Tibial nerve (tissue), 4 donors: ENCODE results near the gene IGFBPL1. TPM values are rescaled to one million over a fixed set of nuclear protein-coding genes. Genes with fewer than 3 reads are reported as not detected.

Source experiments
- DNase-seq, 2 donors: peaks; one replicate each; pipeline ENCODE4 v3.0.0-alpha.2; 2019; ENCODE audit warnings: low spot score in 2 of 2
- H3K27ac ChIP-seq, 4 donors: fragments of 200-600 bp; sonication (generic) in 3 of 4; one replicate each; pipeline ENCODE4 v1.5.1; 2017 to 2019; ENCODE audit warnings: mild to moderate bottlenecking in 1 of 4
- H3K27me3 ChIP-seq, 2 donors: fragments of 200-600 bp; sonication (generic) in 1 of 2; one replicate each; pipeline versions ENCODE4 v1.5.1 to v1.6.0; 2017 to 2019
- H3K36me3 ChIP-seq, 3 donors: fragments of 200-600 bp; sonication (generic); one replicate each; pipeline ENCODE4 v1.5.1; 2018 to 2019
- H3K4me1 ChIP-seq, 4 donors: fragments of 200-600 bp; sonication (generic) in 3 of 4; one replicate each; pipeline ENCODE4 v1.5.1; 2017 to 2019
- H3K4me3 ChIP-seq, 4 donors: fragments of 200-600 bp; sonication (generic) in 3 of 4; one replicate each; pipeline ENCODE4 v1.5.1; 2017 to 2019; ENCODE audit warnings: mild to moderate bottlenecking in 1 of 4, moderate library complexity in 1 of 4
- H3K9me3 ChIP-seq, 4 donors: fragments of 200-600 bp; sonication (generic) in 3 of 4; one replicate each; pipeline ENCODE4 v1.5.1; 2017 to 2019
- EP300 ChIP-seq, 2 donors: sonication (generic); formaldehyde crosslinking; IDR thresholded peaks; one replicate each; pipeline ENCODE4 v1.6.1; 2017; ENCODE audit warnings: antibody characterized with exemption in 2 of 2, mild to moderate bottlenecking in 1 of 2
- POLR2A ChIP-seq, 2 donors: fragments of 450-650 bp; IDR thresholded peaks; one replicate each; pipeline ENCODE4 v1.6.1; 2017; ENCODE audit warnings: antibody characterized with exemption in 2 of 2, mild to moderate bottlenecking in 2 of 2, moderate library complexity in 2 of 2
- WGBS, 2 donors: methylation state at CpG; one replicate each; pipeline ENCODE4 v1.1.5; 2018; 5-methylcytosine and 5-hydroxymethylcytosine counted together
- total RNA-seq, 4 donors: library from RNA; depleted of rRNA; stranded (reverse); fragments of >200 nt; gene quantifications; one replicate each; pipeline ENCODE4 v1.1.0, GENCODE V29; 2016
- TF ChIP-seq, protein P1 (sequence below), 5 experiments: fragments of 200-600 bp in 3 of 5; fragments of 450-650 bp in 2 of 5; sonication (generic) in 3 of 5; IDR thresholded peaks; one replicate each; pipeline ENCODE4 v1.5.1; 2016 to 2019; ENCODE audit warnings: antibody characterized with exemption in 5 of 5, mild to moderate bottlenecking in 3 of 5, moderate library complexity in 2 of 5

Gene IGFBPL1
- total RNA-seq, 4 donors from 2014 or later: 0.60 TPM; not detected in 3

DNA sequence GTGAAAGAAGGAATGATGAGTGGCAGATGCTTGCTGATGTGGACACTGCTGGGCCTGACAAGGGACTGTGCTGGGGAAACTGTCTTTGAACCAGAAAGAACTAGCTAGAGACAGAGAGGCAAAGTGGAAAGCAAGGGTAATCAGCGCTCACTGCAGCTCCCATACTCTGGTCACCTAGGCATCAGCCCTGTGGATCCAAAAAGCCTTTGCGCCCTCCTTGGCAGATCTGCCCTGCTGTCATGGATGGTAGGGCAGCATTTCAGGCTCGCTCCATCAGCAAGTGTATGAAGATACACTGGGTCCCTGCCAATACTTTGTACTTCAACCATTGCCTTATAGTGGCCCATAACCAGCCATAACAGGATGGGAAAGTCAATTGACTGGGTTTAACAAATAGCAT, 38.4 kb downstream of the IGFBPL1 start:
- H3K27ac ChIP-seq: no peak overlapping the region
- no peak overlapping the region for H3K4me3 ChIP-seq
- H3K9me3 ChIP-seq: peaks cover 0 to 9% (median 0%) of the 10 kb centered on the region in 4 donors
- no peak for TF ChIP-seq EP300 (IDR thresholded peaks at IDR 0.05)
- TF ChIP-seq, protein P1, sequence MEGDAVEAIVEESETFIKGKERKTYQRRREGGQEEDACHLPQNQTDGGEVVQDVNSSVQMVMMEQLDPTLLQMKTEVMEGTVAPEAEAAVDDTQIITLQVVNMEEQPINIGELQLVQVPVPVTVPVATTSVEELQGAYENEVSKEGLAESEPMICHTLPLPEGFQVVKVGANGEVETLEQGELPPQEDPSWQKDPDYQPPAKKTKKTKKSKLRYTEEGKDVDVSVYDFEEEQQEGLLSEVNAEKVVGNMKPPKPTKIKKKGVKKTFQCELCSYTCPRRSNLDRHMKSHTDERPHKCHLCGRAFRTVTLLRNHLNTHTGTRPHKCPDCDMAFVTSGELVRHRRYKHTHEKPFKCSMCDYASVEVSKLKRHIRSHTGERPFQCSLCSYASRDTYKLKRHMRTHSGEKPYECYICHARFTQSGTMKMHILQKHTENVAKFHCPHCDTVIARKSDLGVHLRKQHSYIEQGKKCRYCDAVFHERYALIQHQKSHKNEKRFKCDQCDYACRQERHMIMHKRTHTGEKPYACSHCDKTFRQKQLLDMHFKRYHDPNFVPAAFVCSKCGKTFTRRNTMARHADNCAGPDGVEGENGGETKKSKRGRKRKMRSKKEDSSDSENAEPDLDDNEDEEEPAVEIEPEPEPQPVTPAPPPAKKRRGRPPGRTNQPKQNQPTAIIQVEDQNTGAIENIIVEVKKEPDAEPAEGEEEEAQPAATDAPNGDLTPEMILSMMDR (IDR thresholded peaks at IDR 0.05): no peak
- no peak for TF ChIP-seq POLR2A (IDR thresholded peaks at IDR 0.05)
- no peak for DNase-seq
- H3K4me1 ChIP-seq: peaks cover 0 to 14% (median 3%) of the 10 kb centered on the region in 4 donors
- H3K36me3 ChIP-seq: no peaks in the 10 kb centered on the region
- H3K27me3 ChIP-seq: no peaks in the 10 kb centered on the region
- 100% methylated on average over 3 of the region's 3 CpGs for WGBS, 2 donors

DNA sequence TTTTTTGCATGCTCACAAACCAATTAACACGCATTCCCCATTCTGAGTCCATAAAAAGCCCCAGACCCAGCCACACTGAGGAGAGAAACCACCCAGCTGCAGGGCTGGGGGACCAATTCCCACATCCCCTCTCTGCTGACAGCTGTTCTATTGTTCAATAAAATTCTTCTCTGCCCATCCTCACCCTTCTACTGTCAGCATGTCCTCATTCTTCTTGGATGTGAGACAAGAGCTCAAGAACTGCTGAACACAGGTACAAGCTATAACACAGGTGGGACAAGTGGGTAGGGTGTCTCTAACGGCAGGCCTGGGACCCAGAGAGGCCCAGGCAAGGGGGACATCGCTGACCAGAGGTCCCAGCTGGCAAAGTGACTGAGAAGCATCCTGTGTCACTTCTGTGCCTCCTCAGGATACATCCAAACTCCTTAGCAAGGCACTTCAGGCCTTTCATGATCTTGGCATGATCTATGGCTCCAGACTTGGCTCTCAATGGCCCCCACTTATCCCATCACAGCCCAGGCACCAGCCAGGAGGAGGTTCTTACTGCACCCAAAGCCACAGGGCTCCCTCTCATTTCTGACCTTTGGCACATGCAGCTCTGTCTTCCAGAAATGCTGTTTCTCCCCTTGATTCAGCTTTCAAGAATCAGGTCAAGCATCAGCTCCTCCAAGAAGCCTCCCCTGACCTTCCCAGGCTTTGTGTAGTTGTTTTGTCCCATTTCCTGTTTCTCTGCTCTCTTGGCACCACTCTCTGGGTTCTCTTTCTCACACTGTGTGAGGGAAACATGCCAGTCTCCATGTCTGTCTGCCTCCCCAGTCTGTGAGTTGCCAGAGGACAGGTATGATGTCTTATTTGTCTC, 39.0 kb downstream of the IGFBPL1 start:
- 81 to 90% methylated on average over 3 of the region's 3 CpGs for WGBS, 2 donors
- no peak overlapping the region for H3K27ac ChIP-seq
- H3K27me3 ChIP-seq: no peaks in the 10 kb centered on the region
- TF ChIP-seq, protein P1 (IDR thresholded peaks at IDR 0.05): no peak
- TF ChIP-seq EP300 (IDR thresholded peaks at IDR 0.05) (no peak), POLR2A (IDR thresholded peaks at IDR 0.05) (no peak)
- no peak overlapping the region for H3K4me3 ChIP-seq
- H3K9me3 ChIP-seq: peaks cover 0 to 9% (median 0%) of the 10 kb centered on the region in 4 donors
- DNase-seq: no peak
- no peaks in the 10 kb centered on the region for H3K36me3 ChIP-seq
- H3K4me1 ChIP-seq: peaks cover 0 to 14% (median 3%) of the 10 kb centered on the region in 4 donors

DNA sequence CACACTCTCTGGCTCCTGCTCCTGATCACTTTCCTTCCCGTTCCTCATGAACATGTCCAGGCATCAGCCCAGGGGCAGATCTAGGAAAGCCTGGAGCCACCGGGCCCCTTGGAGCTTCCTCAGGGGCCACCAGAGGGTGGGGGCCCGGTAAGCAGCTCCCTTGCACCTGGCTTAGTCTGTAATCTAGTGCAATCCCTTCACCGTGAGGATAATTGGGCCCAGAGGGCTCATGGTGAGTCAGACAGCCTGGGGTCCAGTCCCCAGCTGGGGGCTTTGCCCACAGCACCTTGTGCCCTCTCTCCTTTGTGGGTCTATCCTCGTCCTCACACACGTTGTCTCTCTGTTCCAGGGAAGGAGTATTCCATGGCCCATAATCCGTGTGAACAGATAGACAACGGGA, 42.1 kb downstream of the IGFBPL1 start:
- H3K27ac ChIP-seq: no peak overlapping the region
- peaks cover 0 to 9% (median 0%) of the 10 kb centered on the region in 4 donors for H3K9me3 ChIP-seq
- TF ChIP-seq, protein P1 (IDR thresholded peaks at IDR 0.05): no peak
- TF ChIP-seq POLR2A (IDR thresholded peaks at IDR 0.05) (no peak), EP300 (IDR thresholded peaks at IDR 0.05) (no peak)
- H3K4me3 ChIP-seq: no peak overlapping the region
- no peak for DNase-seq
- H3K4me1 ChIP-seq: peaks cover 0 to 3% (median 0%) of the 10 kb centered on the region in 4 donors
- H3K36me3 ChIP-seq: no peaks in the 10 kb centered on the region
- H3K27me3 ChIP-seq: no peaks in the 10 kb centered on the region
- WGBS, 2 donors: 81 to 83% methylated on average over 8 of the region's 8 CpGs

DNA sequence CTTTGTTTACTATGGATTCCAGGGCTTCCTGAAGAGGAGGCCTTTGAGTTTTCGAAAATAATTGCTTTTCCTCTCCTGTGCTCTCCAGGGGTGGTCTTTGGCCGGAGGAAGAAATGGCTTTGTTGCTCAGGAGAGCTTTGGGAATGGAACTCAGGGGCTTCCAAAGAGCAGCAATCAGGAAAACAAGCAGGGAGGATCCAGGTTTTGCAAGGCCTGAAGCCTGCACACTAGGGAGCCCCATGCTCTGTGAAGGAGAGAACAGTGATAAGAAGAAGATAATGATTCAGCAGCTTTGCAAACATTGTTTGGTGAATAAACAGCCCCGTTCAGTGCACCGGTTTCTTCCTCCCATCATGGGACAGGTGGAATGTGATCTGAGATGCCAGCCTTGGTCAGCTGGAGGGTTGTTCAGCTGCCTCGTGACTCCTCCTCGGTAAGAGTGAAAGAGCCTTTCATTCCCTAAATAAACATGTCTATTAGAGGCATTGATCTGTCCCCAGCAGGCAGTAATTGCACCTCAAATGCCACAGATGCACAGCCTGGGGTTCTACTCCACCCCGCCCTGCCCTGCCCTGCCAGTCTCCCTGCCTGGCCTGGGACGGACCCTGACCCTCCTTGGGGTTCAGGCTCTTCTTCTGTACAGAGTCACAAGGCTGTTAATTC, 43.3 kb downstream of the IGFBPL1 start:
- TF ChIP-seq, protein P1 (IDR thresholded peaks at IDR 0.05): no peak

More for the DNA sequence above, 43.3 kb downstream of the IGFBPL1 start:
- H3K36me3 ChIP-seq: no peaks in the 10 kb centered on the region
- no peak for DNase-seq
- no peaks in the 10 kb centered on the region for H3K27me3 ChIP-seq
- H3K4me3 ChIP-seq: no peak overlapping the region
- H3K4me1 ChIP-seq: peaks cover 0 to 12% (median 0%) of the 10 kb centered on the region in 4 donors
- peaks cover 0 to 9% (median 0%) of the 10 kb centered on the region in 4 donors for H3K9me3 ChIP-seq
- H3K27ac ChIP-seq: no peak overlapping the region
- 45 to 50% methylated on average over 8 of the region's 8 CpGs for WGBS, 2 donors
